ENCODE measurements around the gene HPS3.

Gene HPS3

DNA sequence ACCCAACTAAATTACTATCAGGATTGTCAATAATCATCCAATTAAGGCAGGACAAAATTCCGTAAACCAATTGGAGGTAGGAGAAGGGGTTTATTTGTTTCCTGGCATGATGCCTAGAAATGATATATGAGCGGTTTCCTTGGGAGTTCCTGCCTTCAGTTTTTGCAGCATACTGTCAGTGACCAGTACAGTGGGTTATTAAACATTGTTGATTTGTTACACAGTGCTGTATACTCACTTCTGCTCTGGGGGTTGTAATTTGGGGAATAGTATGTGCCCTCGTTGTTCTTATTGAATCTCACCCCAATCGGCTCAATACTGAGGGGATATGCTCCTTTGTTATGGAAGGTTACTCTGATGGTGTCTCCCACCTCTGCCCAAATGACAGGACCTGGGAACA lies 70.0 kb downstream of the HPS3 start:
- H3K4me3 ChIP-seq (ENCODE audit: low read depth, low read length): no peak overlapping the region
- TF ChIP-seq, protein P1, sequence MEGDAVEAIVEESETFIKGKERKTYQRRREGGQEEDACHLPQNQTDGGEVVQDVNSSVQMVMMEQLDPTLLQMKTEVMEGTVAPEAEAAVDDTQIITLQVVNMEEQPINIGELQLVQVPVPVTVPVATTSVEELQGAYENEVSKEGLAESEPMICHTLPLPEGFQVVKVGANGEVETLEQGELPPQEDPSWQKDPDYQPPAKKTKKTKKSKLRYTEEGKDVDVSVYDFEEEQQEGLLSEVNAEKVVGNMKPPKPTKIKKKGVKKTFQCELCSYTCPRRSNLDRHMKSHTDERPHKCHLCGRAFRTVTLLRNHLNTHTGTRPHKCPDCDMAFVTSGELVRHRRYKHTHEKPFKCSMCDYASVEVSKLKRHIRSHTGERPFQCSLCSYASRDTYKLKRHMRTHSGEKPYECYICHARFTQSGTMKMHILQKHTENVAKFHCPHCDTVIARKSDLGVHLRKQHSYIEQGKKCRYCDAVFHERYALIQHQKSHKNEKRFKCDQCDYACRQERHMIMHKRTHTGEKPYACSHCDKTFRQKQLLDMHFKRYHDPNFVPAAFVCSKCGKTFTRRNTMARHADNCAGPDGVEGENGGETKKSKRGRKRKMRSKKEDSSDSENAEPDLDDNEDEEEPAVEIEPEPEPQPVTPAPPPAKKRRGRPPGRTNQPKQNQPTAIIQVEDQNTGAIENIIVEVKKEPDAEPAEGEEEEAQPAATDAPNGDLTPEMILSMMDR (IDR thresholded peaks at IDR 0.05; ENCODE audit: low read depth, low read length): no peak

GRCh38 chr3:149203758-149204157 lies 74.3 kb downstream of the HPS3 start:
- TF ChIP-seq, protein P1 (IDR thresholded peaks at IDR 0.05; ENCODE audit: low read depth, low read length): no peak
- no peak overlapping the region for H3K4me3 ChIP-seq (ENCODE audit: low read depth, low read length)

DNA sequence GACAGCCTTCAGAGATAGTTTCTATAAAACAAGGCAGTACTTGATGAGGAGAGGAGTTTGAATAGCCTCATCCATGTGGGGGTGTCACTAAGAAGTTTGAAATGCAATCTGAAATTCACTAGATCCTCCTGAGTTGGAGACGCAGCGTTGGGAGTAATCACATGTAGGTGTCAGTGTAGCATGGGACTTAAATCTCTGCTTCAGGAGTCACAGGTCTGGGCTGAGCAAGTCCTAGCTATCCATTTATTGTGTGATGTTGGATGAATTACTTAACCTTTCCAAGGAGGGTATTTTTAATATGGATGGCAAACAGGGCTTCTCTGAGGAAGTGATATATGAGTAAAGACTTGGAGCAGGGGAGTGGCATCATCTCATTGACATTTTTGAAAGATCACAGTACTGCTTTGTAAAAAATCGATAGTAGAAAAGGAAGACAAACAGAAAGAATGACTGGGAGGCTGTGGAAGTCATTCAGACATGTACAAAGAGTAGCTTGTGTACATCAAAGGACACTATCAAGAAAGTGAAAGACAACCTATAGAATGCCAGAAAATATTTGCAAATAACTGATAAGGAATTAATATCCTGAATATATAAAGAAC lies 75.1 kb downstream of the HPS3 start:
- TF ChIP-seq, protein P1 (IDR thresholded peaks at IDR 0.05; ENCODE audit: low read depth, low read length): no peak
- H3K4me3 ChIP-seq (ENCODE audit: low read depth, low read length): no peak overlapping the region

DNA sequence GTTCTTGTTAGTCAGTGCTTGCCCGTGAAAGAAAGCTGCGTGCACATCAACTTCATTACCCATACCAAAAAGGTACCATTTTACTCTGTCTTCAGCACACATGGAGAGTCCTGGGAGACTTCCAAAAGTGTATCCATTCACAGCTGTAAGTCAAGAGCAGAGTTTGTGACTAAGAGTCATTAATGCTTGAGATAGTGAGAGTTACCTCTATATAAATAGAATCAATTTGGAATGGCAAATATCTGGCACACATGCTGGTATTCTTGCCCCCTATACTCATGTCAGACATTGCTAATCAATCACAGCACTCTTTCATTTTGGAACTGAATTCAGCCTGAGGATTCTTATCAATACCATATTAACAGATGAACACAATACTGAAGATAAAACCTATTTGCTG lies 78.0 kb downstream of the HPS3 start:
- TF ChIP-seq, protein P1 (IDR thresholded peaks at IDR 0.05; ENCODE audit: low read depth, low read length): no peak
- H3K4me3 ChIP-seq (ENCODE audit: low read depth, low read length): no peak overlapping the region

DNA sequence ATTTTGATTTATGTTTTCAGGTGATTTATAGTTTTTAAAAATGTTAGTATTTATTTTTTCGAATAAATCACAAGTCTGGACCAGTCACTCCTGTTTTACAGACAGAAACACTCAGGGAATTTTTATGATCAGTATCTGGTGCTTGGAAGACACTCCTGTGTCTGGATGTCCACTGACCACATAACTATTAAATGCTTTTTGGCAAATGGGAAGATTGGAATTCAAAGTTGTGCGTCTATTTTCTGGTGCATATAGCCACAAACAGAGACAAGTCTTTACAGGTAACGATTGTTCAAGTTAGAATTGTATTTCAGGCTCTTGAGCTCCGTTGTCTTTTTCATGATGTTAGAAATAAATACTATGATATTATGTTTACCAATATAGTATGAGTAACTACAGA lies 80.0 kb downstream of the HPS3 start:
- TF ChIP-seq, protein P1 (IDR thresholded peaks at IDR 0.05; ENCODE audit: low read depth, low read length): no peak
- no peak overlapping the region for H3K4me3 ChIP-seq (ENCODE audit: low read depth, low read length)

DNA sequence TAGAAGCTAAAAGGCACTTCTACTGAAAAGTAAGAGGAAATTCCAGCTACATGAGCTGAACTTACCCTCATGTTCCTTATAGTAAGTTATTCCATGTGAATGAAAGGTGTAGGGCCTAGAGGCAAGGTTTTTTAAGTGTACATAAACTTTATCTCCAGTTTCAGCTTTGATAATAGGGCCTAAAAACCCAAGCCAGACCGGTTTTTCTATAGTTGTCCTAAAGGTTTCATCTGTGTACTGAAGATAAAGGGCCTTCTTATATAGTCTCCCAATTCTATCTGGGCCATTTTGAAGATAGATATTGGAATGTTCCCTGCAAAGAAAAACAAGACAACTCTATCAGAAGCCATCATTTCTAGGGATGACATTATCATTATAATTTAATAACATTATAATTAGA lies 82.9 kb downstream of the HPS3 start:
- TF ChIP-seq, protein P1 (IDR thresholded peaks at IDR 0.05; ENCODE audit: low read depth, low read length): no peak
- no peak overlapping the region for H3K4me3 ChIP-seq (ENCODE audit: low read depth, low read length)

- H3K4me3 ChIP-seq (ENCODE audit: low read depth, low read length): no peak overlapping the region
- TF ChIP-seq, protein P1 (IDR thresholded peaks at IDR 0.05; ENCODE audit: low read depth, low read length): no peak
Observed at GRCh38 chr3:149214702-149215101, 85.3 kb downstream of the HPS3 start.

All from WI38 (cell line).